OCI-LY7 (cell line): ENCODE data around the gene GNMT. TPM values are rescaled to one million over a fixed set of nuclear protein-coding genes. Genes with fewer than 3 reads are reported as not detected.

Experiments used
- BruUV-seq: library from RNA; stranded (reverse); fragments of 400-500 nt; replicated peaks from 2 replicates; lab custom pipeline; 2021; lab: Mats Ljungman, UMichigan
- CTCF ChIA-PET: fragments of 300-600 bp; sonication (Branson Sonifier 250); formaldehyde crosslinking; loops from one replicate; lab custom pipeline; 2022; ENCODE audit warnings: antibody characterized with exemption; ENCODE audit not compliant: unreplicated experiment; lab: Charles Lee
- POLR2A ChIA-PET: fragments of 300-600 bp; sonication (Branson Sonifier 250); formaldehyde crosslinking; loops from one replicate; lab custom pipeline; 2022; ENCODE audit warnings: antibody characterized with exemption; lab: Charles Lee
- DNase-seq: peaks from one replicate; pipeline ENCODE4 v3.0.0-alpha.2; 2015; ENCODE audit warnings: low spot score
- H2AFZ ChIP-seq: fragments of 200-600 bp; sonication (generic), shearing (Covaris generic); 2 replicates; pipeline ENCODE4 v1.6.1; 2014; ENCODE audit warnings: mild to moderate bottlenecking, antibody characterized with exemption, low read length, moderate library complexity
- H3K27ac ChIP-seq: fragments of 200-600 bp; sonication (generic); 2 replicates; pipeline ENCODE4 v1.5.1; 2014; ENCODE audit warnings: mixed run types, low read depth, mild to moderate bottlenecking, moderate library complexity, low read length, inconsistent platforms; ENCODE audit not compliant: poor library complexity, severe bottlenecking
- H3K36me3 ChIP-seq: fragments of 200-600 bp; sonication (generic); 2 replicates; pipeline ENCODE4 v1.6.1; 2014; ENCODE audit warnings: mild to moderate bottlenecking, antibody characterized with exemption, low read length, moderate library complexity, mixed read lengths; ENCODE audit not compliant: insufficient read depth
- H3K4me1 ChIP-seq: fragments of 200-600 bp; sonication (generic); 2 replicates; pipeline ENCODE4 v1.5.1; 2014; ENCODE audit warnings: mild to moderate bottlenecking, low read length; ENCODE audit not compliant: insufficient read depth, poor library complexity, severe bottlenecking
- H3K4me2 ChIP-seq: fragments of 200-600 bp; sonication (generic); 2 replicates; pipeline ENCODE4 v1.6.1; 2014; ENCODE audit warnings: mild to moderate bottlenecking, low read length
- H3K4me3 ChIP-seq: fragments of 200-600 bp; sonication (generic); 2 replicates; pipeline ENCODE4 v1.5.1; 2014; ENCODE audit warnings: mild to moderate bottlenecking, low read depth, low read length; ENCODE audit not compliant: poor library complexity, severe bottlenecking
- H3K79me2 ChIP-seq: fragments of 200-600 bp; sonication (generic); 2 replicates; pipeline ENCODE4 v1.6.1; 2016; ENCODE audit warnings: low read depth, mild to moderate bottlenecking, low read length, moderate library complexity, mixed read lengths; ENCODE audit not compliant: insufficient read depth
- H3K9me2 ChIP-seq: fragments of 200-600 bp; sonication (generic); 2 replicates; pipeline ENCODE4 v1.6.1; 2016; ENCODE audit warnings: mild to moderate bottlenecking, low read length, mixed read lengths; ENCODE audit not compliant: insufficient read depth
- H3K9me3 ChIP-seq: fragments of 200-600 bp; sonication (generic); 2 replicates; pipeline ENCODE4 v1.6.1; 2014; ENCODE audit warnings: mild to moderate bottlenecking, mixed run types, low read length, mixed read lengths
- H4K20me1 ChIP-seq: fragments of 200-600 bp; sonication (generic); 2 replicates; pipeline ENCODE4 v1.6.1; 2014; ENCODE audit warnings: mild to moderate bottlenecking, antibody characterized with exemption, low read length, moderate library complexity, mixed read lengths; ENCODE audit not compliant: insufficient read depth
- EZH2phosphoT487 ChIP-seq: fragments of 200-600 bp; sonication (generic); IDR thresholded peaks from 2 replicates; pipeline ENCODE4 v1.6.1; 2018; ENCODE audit warnings: low read depth, borderline replicate concordance, mild to moderate bottlenecking, mixed run types, antibody characterized with exemption, low read length, moderate library complexity, mixed read lengths
- intact Hi-C: fragments of 100-400 bp; cut with micrococcal nuclease; formaldehyde crosslinking; loops from one replicate; pipeline ENCODE4 v1.10.0; 2022; ENCODE audit not compliant: unreplicated experiment
- total RNA-seq, 2 experiments: library from RNA; depleted of rRNA in 1 of 2; stranded (reverse); fragments of >200 nt in 1 of 2; shearing (Covaris generic) in 1 of 2; gene quantifications; 2 replicates each; pipeline ENCODE4 v1.2.3, GENCODE V29; 2014 to 2022
- TF ChIP-seq, protein P1 (sequence below): fragments of 200-600 bp; sonication (generic); conservative IDR thresholded peaks from 2 replicates; pipeline ENCODE4 v1.5.1; 2014; ENCODE audit warnings: mild to moderate bottlenecking, antibody characterized with exemption, low read length, moderate library complexity, mixed read lengths

The GNMT gene
- total RNA-seq, 2 experiments from 2014 or later: 1.7 TPM

DNA sequence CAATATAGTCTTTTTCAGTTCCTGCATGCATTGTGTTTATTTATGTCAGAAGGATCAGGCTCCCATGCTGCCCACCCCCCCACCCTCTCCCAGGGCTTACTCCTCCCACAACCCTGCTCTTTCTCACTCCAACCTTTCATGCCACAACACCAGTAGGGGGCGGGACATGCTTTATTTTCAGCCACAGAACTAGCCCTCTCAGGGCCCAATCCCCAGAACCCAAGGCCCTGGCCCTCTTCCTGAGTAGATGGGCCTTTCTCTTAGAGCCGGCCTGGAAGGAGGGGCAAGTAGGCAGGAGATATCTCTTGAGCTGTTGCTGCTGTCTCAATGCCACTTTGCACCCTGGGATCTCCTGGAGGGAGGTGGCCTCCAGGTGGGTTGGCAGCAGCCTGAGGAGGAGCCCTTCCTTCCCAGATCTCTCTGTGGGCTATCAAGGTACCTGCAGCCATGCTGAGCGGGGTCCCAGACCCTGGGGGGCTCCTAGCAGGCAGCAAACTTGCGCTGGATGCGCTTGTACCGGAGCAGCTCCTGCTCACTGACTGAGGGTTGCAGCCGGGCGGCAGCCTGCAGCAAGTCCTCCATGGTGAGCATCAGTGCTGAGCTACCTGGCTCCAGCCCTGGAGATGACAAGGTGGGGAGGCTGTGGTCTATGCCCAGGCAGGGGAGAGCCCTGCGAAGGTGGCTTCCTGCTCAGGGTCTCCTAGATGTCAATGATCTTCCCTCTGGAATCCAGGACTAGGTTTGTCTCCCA is 3.5 kb downstream of the GNMT start:
- BruUV-seq: TSS peak; percentile 52
- ChIA-PET CTCF (no interaction called here), POLR2A (interaction anchor here (0.6 to 0.8 kb wide), 2 partner anchors 13 to 15 kb away, joined by 3 to 9 read pairs; partner anchors contain the start of gene PEX6)
- Histone ChIP-seq H3K4me1 (no peaks in the 10 kb centered on the region), H3K4me2 (no peak overlapping the region), H3K27ac (no peak overlapping the region), H3K36me3 (peaks cover 15% of the 10 kb centered on the region; the same call in 1 of the 2 replicates), H3K9me2 (no peaks in the 10 kb centered on the region), H4K20me1 (no peaks in the 10 kb centered on the region), H3K4me3 (no peak overlapping the region), H3K9me3 (no peaks in the 10 kb centered on the region), H3K79me2 (no peaks in the 10 kb centered on the region), H2AFZ (no peak overlapping the region)
- peak; percentile 58 for DNase-seq
- TF ChIP-seq EZH2phosphoT487: no peak
- TF ChIP-seq, protein P1, sequence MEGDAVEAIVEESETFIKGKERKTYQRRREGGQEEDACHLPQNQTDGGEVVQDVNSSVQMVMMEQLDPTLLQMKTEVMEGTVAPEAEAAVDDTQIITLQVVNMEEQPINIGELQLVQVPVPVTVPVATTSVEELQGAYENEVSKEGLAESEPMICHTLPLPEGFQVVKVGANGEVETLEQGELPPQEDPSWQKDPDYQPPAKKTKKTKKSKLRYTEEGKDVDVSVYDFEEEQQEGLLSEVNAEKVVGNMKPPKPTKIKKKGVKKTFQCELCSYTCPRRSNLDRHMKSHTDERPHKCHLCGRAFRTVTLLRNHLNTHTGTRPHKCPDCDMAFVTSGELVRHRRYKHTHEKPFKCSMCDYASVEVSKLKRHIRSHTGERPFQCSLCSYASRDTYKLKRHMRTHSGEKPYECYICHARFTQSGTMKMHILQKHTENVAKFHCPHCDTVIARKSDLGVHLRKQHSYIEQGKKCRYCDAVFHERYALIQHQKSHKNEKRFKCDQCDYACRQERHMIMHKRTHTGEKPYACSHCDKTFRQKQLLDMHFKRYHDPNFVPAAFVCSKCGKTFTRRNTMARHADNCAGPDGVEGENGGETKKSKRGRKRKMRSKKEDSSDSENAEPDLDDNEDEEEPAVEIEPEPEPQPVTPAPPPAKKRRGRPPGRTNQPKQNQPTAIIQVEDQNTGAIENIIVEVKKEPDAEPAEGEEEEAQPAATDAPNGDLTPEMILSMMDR: peak; percentile 64
- intact Hi-C loops: loop anchor here (1.0 kb wide), 1 partner anchor 63 kb away; no protein-coding TSS in a partner anchor

DNA sequence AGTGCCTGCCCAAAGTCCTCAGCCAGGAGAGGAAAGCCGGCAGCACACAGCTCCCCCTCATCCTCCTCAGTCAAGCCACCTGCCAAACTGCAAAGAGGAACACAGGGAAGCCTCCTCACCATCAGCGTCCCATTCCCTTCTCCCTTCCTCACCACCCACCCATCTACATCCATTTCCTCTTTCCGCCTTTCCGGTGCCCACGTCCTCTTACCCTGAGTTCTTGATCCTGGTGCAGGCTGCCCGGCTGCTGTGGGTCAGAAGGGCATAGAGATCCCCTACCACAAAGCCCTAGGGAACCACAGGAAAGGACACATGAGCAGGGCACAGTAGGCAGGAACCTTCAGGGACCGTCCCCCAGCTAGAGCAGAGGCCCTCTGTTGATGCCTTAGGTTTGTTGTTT is 6.0 kb downstream of the GNMT start:
- Histone ChIP-seq H3K79me2 (no peaks in the 10 kb centered on the region), H3K9me2 (no peaks in the 10 kb centered on the region), H4K20me1 (no peaks in the 10 kb centered on the region), H3K4me3 (no peak overlapping the region), H3K27ac (no peak overlapping the region), H2AFZ (no peak overlapping the region), H3K9me3 (no peaks in the 10 kb centered on the region), H3K4me2 (no peak overlapping the region), H3K4me1 (no peaks in the 10 kb centered on the region), H3K36me3 (peaks cover 20% of the 10 kb centered on the region; the same call in 1 of the 2 replicates)
- intact Hi-C loops: no loop called here
- TF ChIP-seq, protein P1: no peak
- TF ChIP-seq EZH2phosphoT487: no peak
- no peak for DNase-seq
- BruUV-seq: no TSS peak
- ChIA-PET CTCF (no interaction called here), POLR2A (interaction anchor here (0.5 kb wide), 1 partner anchor 56 kb away, joined by 4 read pairs; no protein-coding TSS in a partner anchor)

DNA sequence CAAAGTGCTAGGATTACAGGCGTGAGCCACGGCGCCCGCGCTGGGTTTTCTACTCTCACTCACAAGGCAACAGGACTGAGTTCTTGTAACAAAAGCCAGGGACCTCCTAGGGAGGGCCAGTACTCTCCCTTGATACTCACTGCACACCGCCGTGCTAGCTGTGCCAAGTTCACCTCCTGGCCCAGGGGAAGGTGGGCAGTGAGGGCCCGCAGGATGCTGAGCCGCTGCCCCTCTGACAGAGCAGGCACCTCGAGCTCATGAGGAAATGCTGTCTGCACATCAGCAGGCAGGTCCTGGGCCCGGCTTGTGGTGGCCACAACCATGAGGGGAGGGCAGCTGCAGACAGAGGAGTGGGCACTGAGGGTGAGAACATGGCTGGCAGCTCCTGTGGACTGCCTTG is 6.7 kb downstream of the GNMT start:
- no peaks in the 10 kb centered on the region for H3K79me2 ChIP-seq
- TF ChIP-seq, protein P1: no peak
- no peak for TF ChIP-seq EZH2phosphoT487
- no peaks in the 10 kb centered on the region for H3K4me1 ChIP-seq
- intact Hi-C loops: no loop called here
- POLR2A ChIA-PET: interaction anchor here (0.5 kb wide), 1 partner anchor 57 kb away, joined by 4 read pairs; no protein-coding TSS in a partner anchor
- DNase-seq: no peak
- CTCF ChIA-PET: interaction anchor here (0.5 kb wide), 1 partner anchor 176 kb away, joined by 3 read pairs; no protein-coding TSS in a partner anchor
- BruUV-seq: no TSS peak
- H2AFZ ChIP-seq: no peak overlapping the region
- peaks cover 20% of the 10 kb centered on the region; the same call in 1 of the 2 replicates for H3K36me3 ChIP-seq
- H3K9me3 ChIP-seq: no peaks in the 10 kb centered on the region
- no peak overlapping the region for H3K4me2 ChIP-seq
- H4K20me1 ChIP-seq: no peaks in the 10 kb centered on the region
- no peak overlapping the region for H3K27ac ChIP-seq
- no peaks in the 10 kb centered on the region for H3K9me2 ChIP-seq
- H3K4me3 ChIP-seq: no peak overlapping the region
